ENCODE data around the gene NR2F1-AS1. TPM values are rescaled to one million over a fixed set of nuclear protein-coding genes. Genes with fewer than 3 reads are reported as not detected.

Gene NR2F1-AS1
- total RNA-seq, 1 donor from 2014 or later, result 16.2 TPM

DNA sequence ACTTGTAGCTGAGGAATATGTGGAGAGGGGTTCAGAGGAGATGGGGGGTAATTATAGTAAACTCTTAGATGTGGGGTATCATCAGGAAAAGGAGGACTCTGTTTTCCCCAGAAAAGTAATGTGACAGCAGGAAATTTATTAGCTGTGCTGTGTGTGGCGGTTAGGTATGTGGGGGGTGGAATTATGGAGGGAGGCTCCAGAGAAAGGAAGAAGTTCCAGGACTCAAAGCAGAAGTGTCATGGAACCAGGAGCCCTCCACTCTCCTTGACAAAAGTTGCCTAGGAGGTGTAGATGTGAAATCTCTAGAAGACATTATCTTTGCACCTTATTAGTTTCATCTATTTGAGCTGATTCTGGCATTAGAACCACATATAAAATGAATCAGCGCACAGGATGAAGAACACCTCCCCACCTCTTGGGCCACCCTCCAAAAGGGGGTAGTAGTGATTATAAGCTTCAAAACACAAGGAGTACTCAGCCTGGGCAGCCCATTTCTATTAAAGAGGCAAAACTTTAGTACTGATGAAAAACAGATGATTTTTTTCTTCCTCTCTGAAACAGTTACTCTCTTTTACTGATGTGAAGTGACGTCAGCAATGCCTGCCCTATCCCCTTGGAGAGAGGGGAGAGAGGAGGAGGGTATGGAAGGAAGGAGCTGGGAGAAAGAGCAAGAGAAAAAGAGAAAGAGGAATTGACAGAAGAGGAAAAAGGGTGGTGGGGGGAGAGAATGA, 20.2 kb upstream of the NR2F1-AS1 start:
- no peaks in the 10 kb centered on the region for H3K4me1 ChIP-seq
- H3K9me3 ChIP-seq, result no peaks in the 10 kb centered on the region
- H3K36me3 ChIP-seq, result no peaks in the 10 kb centered on the region
- intact Hi-C loops (cut with DNase I), result no loop called here
- ATAC-seq (peak; percentile 6), DNase-seq (no peak)
- H3K4me3 ChIP-seq, result peak overlapping the region; percentile 42
- TF ChIP-seq, protein P1, sequence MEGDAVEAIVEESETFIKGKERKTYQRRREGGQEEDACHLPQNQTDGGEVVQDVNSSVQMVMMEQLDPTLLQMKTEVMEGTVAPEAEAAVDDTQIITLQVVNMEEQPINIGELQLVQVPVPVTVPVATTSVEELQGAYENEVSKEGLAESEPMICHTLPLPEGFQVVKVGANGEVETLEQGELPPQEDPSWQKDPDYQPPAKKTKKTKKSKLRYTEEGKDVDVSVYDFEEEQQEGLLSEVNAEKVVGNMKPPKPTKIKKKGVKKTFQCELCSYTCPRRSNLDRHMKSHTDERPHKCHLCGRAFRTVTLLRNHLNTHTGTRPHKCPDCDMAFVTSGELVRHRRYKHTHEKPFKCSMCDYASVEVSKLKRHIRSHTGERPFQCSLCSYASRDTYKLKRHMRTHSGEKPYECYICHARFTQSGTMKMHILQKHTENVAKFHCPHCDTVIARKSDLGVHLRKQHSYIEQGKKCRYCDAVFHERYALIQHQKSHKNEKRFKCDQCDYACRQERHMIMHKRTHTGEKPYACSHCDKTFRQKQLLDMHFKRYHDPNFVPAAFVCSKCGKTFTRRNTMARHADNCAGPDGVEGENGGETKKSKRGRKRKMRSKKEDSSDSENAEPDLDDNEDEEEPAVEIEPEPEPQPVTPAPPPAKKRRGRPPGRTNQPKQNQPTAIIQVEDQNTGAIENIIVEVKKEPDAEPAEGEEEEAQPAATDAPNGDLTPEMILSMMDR (IDR thresholded peaks at IDR 0.05), result no peak
- peaks cover 91% of the 10 kb centered on the region for H3K27me3 ChIP-seq
- peak overlapping the region; percentile 76 for H3K27ac ChIP-seq

GRCh38 chr5:93600409-93601070, 19.5 kb upstream of the NR2F1-AS1 start:
- TF ChIP-seq, protein P1 (IDR thresholded peaks at IDR 0.05), result no peak
- H3K36me3 ChIP-seq, result no peaks in the 10 kb centered on the region
- peaks cover 2% of the 10 kb centered on the region for H3K4me1 ChIP-seq
- peaks cover 93% of the 10 kb centered on the region for H3K27me3 ChIP-seq
- intact Hi-C loops (cut with DNase I), result no loop called here
- no peak for ATAC-seq
- peak overlapping the region; percentile 76 for H3K27ac ChIP-seq
- no peak for DNase-seq
- H3K4me3 ChIP-seq, result peak overlapping the region; percentile 42
- H3K9me3 ChIP-seq, result no peaks in the 10 kb centered on the region

DNA sequence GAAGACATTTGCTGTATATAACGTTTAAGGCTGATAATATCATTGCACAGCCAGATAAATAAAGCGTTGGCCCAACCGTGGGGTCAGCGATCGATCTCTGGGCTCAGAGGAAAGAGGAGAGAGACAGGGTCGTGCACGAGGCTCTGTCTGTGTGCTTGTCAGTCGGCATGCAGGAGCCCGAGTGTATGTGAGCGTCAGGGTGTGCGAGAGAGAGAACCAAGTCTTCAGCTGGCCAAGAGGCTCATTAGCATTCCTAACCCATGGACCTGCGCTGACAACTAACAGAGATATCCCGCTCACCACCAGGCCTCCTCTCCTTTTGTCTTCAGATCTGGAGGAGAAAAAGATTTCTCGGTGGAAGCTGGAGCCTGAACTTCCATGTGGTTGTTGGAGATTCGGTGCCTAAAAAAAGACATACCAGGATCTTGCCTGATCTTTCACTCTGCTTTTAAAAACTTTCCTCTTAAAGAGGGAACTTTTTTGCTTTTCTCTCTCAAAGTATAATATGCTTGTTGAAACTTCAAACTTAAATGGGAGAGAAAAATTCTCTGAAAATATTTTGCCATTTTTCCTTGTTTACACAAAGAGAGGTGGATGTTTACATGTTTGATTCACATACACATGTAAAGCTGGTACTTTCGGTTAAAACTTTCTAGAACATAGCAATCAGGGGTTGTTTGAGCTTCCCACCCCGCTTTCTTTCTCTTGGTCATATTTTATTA, 18.5 kb upstream of the NR2F1-AS1 start:
- ATAC-seq (no peak), DNase-seq (no peak)
- H3K4me1 ChIP-seq, result peaks cover 3% of the 10 kb centered on the region
- H3K36me3 ChIP-seq, result no peaks in the 10 kb centered on the region
- H3K9me3 ChIP-seq, result no peaks in the 10 kb centered on the region
- H3K27ac ChIP-seq, result peak overlapping the region; percentile 76
- intact Hi-C loops (cut with DNase I), result no loop called here
- H3K4me3 ChIP-seq, result peak overlapping the region; percentile 42
- TF ChIP-seq, protein P1 (IDR thresholded peaks at IDR 0.05), result no peak
- H3K27me3 ChIP-seq, result peaks cover 96% of the 10 kb centered on the region

- Histone ChIP-seq H3K4me3 (peak overlapping the region; percentile 42), H3K27me3 (peaks cover 96% of the 10 kb centered on the region), H3K4me1 (peaks cover 3% of the 10 kb centered on the region), H3K36me3 (no peaks in the 10 kb centered on the region), H3K27ac (peak overlapping the region; percentile 76), H3K9me3 (no peaks in the 10 kb centered on the region)
- TF ChIP-seq, protein P1 (IDR thresholded peaks at IDR 0.05), result no peak
- DNase-seq (no peak), ATAC-seq (no peak)
- intact Hi-C loops (cut with DNase I), result no loop called here
Measured at GRCh38 chr5:93599001-93599379, 18.0 kb upstream of the NR2F1-AS1 start.

GRCh38 chr5:93598091-93599000, 17.3 kb upstream of the NR2F1-AS1 start:
- Histone ChIP-seq H3K27ac (peak overlapping the region; percentile 76), H3K4me1 (peaks cover 3% of the 10 kb centered on the region), H3K27me3 (peaks cover 96% of the 10 kb centered on the region), H3K4me3 (peak overlapping the region; percentile 42), H3K9me3 (no peaks in the 10 kb centered on the region), H3K36me3 (no peaks in the 10 kb centered on the region)
- DNase-seq (no peak), ATAC-seq (no peak)
- intact Hi-C loops (cut with DNase I), result no loop called here
- TF ChIP-seq, protein P1 (IDR thresholded peaks at IDR 0.05), result no peak
